ENCODE data around the gene MXRA7.

GRCh38 chr17:76757256-76757655 is 46.5 kb upstream of the MXRA7 start:
- TF ChIP-seq POLR2AphosphoS5 (IDR thresholded peaks at IDR 0.05; ENCODE audit: low read depth, low read length): no peak
- TF ChIP-seq, protein P1, sequence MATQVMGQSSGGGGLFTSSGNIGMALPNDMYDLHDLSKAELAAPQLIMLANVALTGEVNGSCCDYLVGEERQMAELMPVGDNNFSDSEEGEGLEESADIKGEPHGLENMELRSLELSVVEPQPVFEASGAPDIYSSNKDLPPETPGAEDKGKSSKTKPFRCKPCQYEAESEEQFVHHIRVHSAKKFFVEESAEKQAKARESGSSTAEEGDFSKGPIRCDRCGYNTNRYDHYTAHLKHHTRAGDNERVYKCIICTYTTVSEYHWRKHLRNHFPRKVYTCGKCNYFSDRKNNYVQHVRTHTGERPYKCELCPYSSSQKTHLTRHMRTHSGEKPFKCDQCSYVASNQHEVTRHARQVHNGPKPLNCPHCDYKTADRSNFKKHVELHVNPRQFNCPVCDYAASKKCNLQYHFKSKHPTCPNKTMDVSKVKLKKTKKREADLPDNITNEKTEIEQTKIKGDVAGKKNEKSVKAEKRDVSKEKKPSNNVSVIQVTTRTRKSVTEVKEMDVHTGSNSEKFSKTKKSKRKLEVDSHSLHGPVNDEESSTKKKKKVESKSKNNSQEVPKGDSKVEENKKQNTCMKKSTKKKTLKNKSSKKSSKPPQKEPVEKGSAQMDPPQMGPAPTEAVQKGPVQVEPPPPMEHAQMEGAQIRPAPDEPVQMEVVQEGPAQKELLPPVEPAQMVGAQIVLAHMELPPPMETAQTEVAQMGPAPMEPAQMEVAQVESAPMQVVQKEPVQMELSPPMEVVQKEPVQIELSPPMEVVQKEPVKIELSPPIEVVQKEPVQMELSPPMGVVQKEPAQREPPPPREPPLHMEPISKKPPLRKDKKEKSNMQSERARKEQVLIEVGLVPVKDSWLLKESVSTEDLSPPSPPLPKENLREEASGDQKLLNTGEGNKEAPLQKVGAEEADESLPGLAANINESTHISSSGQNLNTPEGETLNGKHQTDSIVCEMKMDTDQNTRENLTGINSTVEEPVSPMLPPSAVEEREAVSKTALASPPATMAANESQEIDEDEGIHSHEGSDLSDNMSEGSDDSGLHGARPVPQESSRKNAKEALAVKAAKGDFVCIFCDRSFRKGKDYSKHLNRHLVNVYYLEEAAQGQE (IDR thresholded peaks at IDR 0.05; ENCODE audit: insufficient read depth in 1 of 2, low read depth in 2 of 2, low read length in 2 of 2): no peak
- TF ChIP-seq SIN3A (IDR thresholded peaks at IDR 0.05; ENCODE audit: borderline replicate concordance, insufficient read depth, low read length): no peak

All from PFSK-1 (cell line).